ENCODE data around the gene KLHL22.

The KLHL22 gene

DNA sequence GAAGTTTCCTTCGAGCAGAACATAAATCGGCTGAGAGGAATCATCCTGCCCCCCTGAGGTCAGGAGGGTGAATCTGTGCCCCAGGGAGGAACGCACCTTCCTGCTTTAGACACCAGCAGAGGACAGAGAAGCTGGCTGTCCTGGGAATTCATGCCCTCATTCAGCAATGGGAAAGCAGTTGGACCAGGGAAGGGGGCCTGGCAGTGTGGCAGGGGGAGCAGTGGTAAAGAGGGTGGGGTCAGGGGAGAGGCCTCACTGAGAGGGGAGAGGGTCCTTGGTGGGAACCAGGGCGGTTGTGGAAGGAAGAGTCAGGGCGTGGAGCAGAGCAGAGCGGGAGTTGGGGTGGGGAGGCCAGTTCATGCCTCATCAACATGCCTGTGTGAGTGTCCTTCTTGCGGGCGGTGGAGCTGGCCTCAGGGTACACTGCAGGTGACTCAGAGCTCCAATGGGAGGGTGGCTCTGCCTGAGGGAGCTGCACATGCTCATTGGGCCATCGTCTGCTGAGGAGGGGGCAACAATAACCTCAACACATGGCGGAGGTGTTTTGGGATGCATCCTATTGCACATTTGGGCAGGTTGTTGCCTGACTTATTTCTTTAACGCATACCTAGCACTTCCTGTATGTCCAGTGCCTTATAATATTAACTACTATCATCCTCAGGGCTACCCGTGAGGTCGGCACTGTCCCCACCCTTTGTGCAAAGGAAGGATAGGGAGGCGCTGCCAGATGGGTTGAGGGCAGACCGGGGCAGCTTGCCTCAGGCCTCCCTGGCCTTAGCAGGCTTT lies 35.0 kb upstream of the KLHL22 start:
- ATAC-seq (no peak), DNase-seq (no peak)
- Mint-ChIP-seq H3K9me3 (no peaks in the 10 kb centered on the region), H3K4me3 (no peak overlapping the region), H3K4me1 (peaks cover 57% of the 10 kb centered on the region), H3K27ac (no peak overlapping the region), H3K27me3 (no peaks in the 10 kb centered on the region), H3K36me3 (ENCODE audit: low read depth) (peaks cover 35% of the 10 kb centered on the region)

DNA sequence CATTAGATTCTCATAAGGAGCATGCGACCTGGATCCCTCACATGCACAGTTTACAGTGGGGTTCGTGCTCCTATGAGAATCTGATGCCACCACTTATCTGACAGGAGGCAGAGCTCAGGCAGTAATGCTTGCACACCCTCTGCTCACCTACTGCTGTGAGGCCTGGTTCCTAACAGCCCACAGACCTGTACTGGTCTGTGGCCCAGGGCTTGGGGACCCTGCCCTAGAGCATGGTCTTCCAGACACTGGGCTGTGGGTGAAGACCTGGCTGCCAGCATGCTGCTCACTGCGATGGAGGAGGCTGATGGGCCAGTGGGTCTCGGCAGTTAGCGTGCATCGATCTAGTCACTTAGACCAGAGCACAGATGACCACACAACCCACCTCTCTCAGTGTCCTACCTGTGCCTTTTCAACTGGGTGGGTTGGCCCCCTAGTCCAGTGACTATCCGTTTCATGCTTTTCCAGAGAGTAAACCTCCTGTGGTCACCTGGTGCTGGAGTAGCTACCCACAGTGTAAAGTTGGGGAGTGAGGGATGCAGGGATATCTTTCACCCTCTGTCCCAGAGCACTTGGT lies 32.9 kb upstream of the KLHL22 start:
- H3K27ac Mint-ChIP-seq = no peak overlapping the region
- no peaks in the 10 kb centered on the region for H3K9me3 Mint-ChIP-seq
- peaks cover 60% of the 10 kb centered on the region for H3K4me1 Mint-ChIP-seq
- H3K4me3 Mint-ChIP-seq = no peak overlapping the region
- no peaks in the 10 kb centered on the region for H3K27me3 Mint-ChIP-seq
- H3K36me3 Mint-ChIP-seq (ENCODE audit: low read depth) = peaks cover 36% of the 10 kb centered on the region
- ATAC-seq (no peak), DNase-seq (no peak)

DNA sequence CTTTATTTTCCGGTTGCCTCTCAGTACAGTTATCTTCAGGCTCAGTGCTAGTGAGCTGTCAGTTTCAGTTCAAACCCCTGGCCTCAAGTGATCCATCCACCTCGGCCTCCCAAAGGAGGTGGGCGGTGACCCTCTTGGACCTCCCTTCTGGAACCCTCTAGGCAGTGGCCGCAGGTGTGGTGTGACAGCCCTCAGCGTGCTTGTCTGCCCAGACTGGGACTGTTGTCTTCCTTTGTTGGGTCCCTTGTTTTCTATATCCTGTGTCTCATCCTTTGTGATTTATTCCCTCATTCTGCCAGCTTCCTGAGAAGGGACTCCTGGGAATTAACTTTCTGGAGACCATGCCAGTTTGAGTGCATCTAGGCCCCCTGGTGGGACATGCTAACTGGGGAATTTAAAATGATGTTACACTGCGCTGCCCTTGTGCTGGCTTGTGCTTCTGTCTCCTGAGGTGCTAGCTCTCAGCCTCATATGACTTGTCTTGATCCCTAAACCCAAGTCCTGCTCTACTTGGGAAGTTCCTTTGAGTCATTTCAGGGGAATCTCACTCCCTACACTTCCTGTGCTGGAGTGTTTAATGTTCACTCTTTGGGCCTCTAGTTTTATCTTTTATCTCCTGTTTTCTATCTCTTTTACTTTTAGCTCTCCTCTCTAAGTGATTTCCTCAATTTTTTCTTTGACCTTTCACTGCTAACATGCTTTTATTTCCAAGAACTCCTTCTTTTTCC lies 31.2 kb upstream of the KLHL22 start:
- Mint-ChIP-seq H3K4me1 (peaks cover 61% of the 10 kb centered on the region), H3K27ac (peak overlapping the region; percentile 60), H3K4me3 (no peak overlapping the region), H3K36me3 (ENCODE audit: low read depth) (peaks cover 48% of the 10 kb centered on the region), H3K9me3 (no peaks in the 10 kb centered on the region), H3K27me3 (no peaks in the 10 kb centered on the region)
- DNase-seq (no peak), ATAC-seq (no peak)

GRCh38 chr22:20526305-20526627 lies 30.7 kb upstream of the KLHL22 start:
- ATAC-seq = no peak
- H3K36me3 Mint-ChIP-seq (ENCODE audit: low read depth) = peaks cover 44% of the 10 kb centered on the region
- peaks cover 58% of the 10 kb centered on the region for H3K4me1 Mint-ChIP-seq

GRCh38 chr22:20525048-20525447 lies 29.5 kb upstream of the KLHL22 start:
- Mint-ChIP-seq H3K9me3 (no peaks in the 10 kb centered on the region), H3K27me3 (no peaks in the 10 kb centered on the region), H3K4me3 (no peak overlapping the region), H3K36me3 (ENCODE audit: low read depth) (peaks cover 48% of the 10 kb centered on the region), H3K27ac (no peak overlapping the region), H3K4me1 (peaks cover 59% of the 10 kb centered on the region)
- ATAC-seq (no peak), DNase-seq (no peak)

More at GRCh38 chr22:20526305-20526627, 30.7 kb upstream of the KLHL22 start:
- H3K4me3 Mint-ChIP-seq = no peak overlapping the region
- H3K27ac Mint-ChIP-seq = no peak overlapping the region
- H3K27me3 Mint-ChIP-seq = no peaks in the 10 kb centered on the region
- H3K9me3 Mint-ChIP-seq = no peaks in the 10 kb centered on the region
- no peak for DNase-seq

GRCh38 chr22:20524004-20524481 lies 28.4 kb upstream of the KLHL22 start:
- H3K4me1 Mint-ChIP-seq = peaks cover 67% of the 10 kb centered on the region
- DNase-seq = peak; percentile 35

DNA sequence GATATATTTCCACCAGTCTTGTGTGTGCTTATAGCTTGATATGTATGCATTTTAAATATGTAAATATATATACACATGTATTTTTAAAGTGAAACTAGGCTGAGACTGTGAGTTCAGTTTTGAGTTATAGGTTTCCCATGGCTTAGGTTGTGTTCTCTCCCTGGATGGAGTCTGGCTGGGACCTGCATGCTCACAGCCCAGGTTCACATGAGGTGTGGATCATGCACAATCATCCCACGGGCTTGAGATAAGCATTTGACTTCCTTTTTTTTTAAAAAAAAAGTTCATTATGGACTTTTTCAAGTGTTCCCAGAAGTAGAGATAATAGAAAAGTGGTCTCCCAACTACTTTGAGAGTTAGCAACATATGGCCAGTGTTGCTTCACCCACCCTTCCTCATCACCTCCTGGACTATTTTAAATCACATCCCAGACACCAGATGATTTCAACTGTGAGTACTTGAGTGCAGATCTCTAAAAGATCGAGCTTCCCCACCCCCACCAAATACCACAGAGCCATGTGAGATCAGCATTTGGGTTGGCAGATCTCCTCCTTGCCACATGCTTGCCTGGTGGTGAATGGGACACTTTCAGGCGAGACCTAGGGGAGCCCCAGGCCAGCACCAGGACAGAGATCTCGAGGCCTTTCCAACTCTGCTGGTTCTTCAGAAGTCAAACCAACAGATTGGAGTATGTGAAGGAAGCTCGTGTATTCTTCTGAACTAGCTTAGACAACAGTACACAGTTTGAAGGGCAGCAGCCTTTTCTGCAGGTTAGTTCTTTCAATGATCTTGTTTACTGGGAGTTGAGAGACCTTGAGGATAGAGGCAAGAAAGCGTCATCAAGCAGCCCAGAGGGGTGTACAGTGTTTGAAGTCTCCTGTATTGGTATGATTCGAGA lies 27.7 kb upstream of the KLHL22 start:
- ATAC-seq = peak; percentile 16
- Mint-ChIP-seq H3K9me3 (no peaks in the 10 kb centered on the region), H3K36me3 (ENCODE audit: low read depth) (peaks cover 52% of the 10 kb centered on the region), H3K4me1 (peaks cover 74% of the 10 kb centered on the region), H3K27me3 (no peaks in the 10 kb centered on the region), H3K4me3 (peak overlapping the region; percentile 41), H3K27ac (peak overlapping the region; percentile 82)
- DNase-seq = peak; percentile 37

More at GRCh38 chr22:20524004-20524481, 28.4 kb upstream of the KLHL22 start:
- Mint-ChIP-seq H3K27ac (peak overlapping the region; percentile 82), H3K27me3 (no peaks in the 10 kb centered on the region), H3K36me3 (ENCODE audit: low read depth) (peaks cover 54% of the 10 kb centered on the region), H3K9me3 (no peaks in the 10 kb centered on the region), H3K4me3 (peak overlapping the region; percentile 10)
- peak; percentile 41 for ATAC-seq

GRCh38 chr22:20522134-20523004 lies 26.8 kb upstream of the KLHL22 start:
- H3K9me3 Mint-ChIP-seq = no peaks in the 10 kb centered on the region
- no peak for ATAC-seq
- peaks cover 48% of the 10 kb centered on the region for H3K36me3 Mint-ChIP-seq (ENCODE audit: low read depth)
- DNase-seq = no peak
- peaks cover 80% of the 10 kb centered on the region for H3K4me1 Mint-ChIP-seq
- H3K27ac Mint-ChIP-seq = peak overlapping the region; percentile 81
- peak overlapping the region; percentile 40 for H3K4me3 Mint-ChIP-seq
- H3K27me3 Mint-ChIP-seq = no peaks in the 10 kb centered on the region

GRCh38 chr22:20520093-20520511 lies 24.5 kb upstream of the KLHL22 start:
- Mint-ChIP-seq H3K27me3 (no peaks in the 10 kb centered on the region), H3K4me3 (peak overlapping the region; percentile 15), H3K9me3 (no peaks in the 10 kb centered on the region), H3K36me3 (ENCODE audit: low read depth) (peaks cover 44% of the 10 kb centered on the region), H3K4me1 (peaks cover 84% of the 10 kb centered on the region), H3K27ac (peak overlapping the region; percentile 82)
- DNase-seq (peak; percentile 58), ATAC-seq (peak; percentile 94)

DNA sequence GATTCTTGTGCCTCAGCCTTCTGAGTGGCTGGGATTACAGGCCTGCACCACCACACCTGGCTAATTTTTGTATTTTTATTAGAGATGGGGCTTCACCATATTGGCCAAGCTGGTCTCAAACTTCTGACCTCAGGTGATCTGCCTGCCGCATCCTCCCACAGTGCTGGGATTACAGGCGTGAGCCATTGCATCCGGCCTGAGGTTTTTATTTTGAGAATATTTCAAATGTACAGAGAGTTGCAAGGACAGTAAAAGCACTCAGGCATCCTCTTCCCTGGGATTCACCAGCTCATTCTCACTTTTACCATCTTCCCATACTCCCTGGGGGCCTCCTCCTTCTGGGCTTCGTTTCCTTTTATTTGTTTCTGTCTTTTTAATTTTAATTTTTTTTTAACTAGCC lies 24.0 kb upstream of the KLHL22 start:
- Mint-ChIP-seq H3K27ac (peak overlapping the region; percentile 82), H3K9me3 (no peaks in the 10 kb centered on the region), H3K27me3 (no peaks in the 10 kb centered on the region), H3K4me1 (peaks cover 86% of the 10 kb centered on the region), H3K4me3 (no peak overlapping the region), H3K36me3 (ENCODE audit: low read depth) (peaks cover 47% of the 10 kb centered on the region)
- no peak for ATAC-seq
- DNase-seq = no peak

- H3K4me1 Mint-ChIP-seq = peaks cover 86% of the 10 kb centered on the region
- ATAC-seq = no peak
- peak overlapping the region; percentile 44 for H3K27ac Mint-ChIP-seq
Measured at GRCh38 chr22:20517841-20518592, 22.4 kb upstream of the KLHL22 start.

GRCh38 chr22:20517422-20517821 lies 21.8 kb upstream of the KLHL22 start:
- H3K4me3 Mint-ChIP-seq = no peak overlapping the region
- no peak for ATAC-seq
- H3K36me3 Mint-ChIP-seq (ENCODE audit: low read depth) = peaks cover 43% of the 10 kb centered on the region
- peak overlapping the region; percentile 44 for H3K27ac Mint-ChIP-seq
- H3K27me3 Mint-ChIP-seq = no peaks in the 10 kb centered on the region
- DNase-seq = no peak
- H3K9me3 Mint-ChIP-seq = no peaks in the 10 kb centered on the region
- H3K4me1 Mint-ChIP-seq = peaks cover 80% of the 10 kb centered on the region

More at GRCh38 chr22:20517841-20518592, 22.4 kb upstream of the KLHL22 start:
- Mint-ChIP-seq H3K36me3 (ENCODE audit: low read depth) (peaks cover 46% of the 10 kb centered on the region), H3K9me3 (no peaks in the 10 kb centered on the region), H3K4me3 (no peak overlapping the region), H3K27me3 (no peaks in the 10 kb centered on the region)
- DNase-seq = no peak

GRCh38 chr22:20516399-20516798 lies 20.8 kb upstream of the KLHL22 start:
- H3K27ac Mint-ChIP-seq = no peak overlapping the region
- peaks cover 82% of the 10 kb centered on the region for H3K4me1 Mint-ChIP-seq
- DNase-seq (no peak), ATAC-seq (no peak)
- H3K27me3 Mint-ChIP-seq = no peaks in the 10 kb centered on the region
- H3K4me3 Mint-ChIP-seq = no peak overlapping the region
- H3K9me3 Mint-ChIP-seq = no peaks in the 10 kb centered on the region
- peaks cover 37% of the 10 kb centered on the region for H3K36me3 Mint-ChIP-seq (ENCODE audit: low read depth)

Data from activated naive CD8-positive, alpha-beta T cell treated with anti-CD3 and anti-CD28 coated beads, Interleukin-2, amount 50 U/mL, for 24 hours (primary cell).